SKM-1 (cell line): ENCODE data around the gene PLA2G5.

Experiments
- DNase-seq: peaks from one replicate; lab custom pipeline; 2025; ENCODE audit not compliant: unreplicated experiment; lab: John Stamatoyannopoulos, UW

The PLA2G5 gene

GRCh38 chr1:20063861-20064292 lies 6.1 kb upstream of the PLA2G5 start:
- no peak for DNase-seq

GRCh38 chr1:20068722-20069121 lies 1.3 kb upstream of the PLA2G5 start:
- no peak for DNase-seq

- DNase-seq = no peak
Measured at GRCh38 chr1:20070357-20070756, 363 bp downstream of the PLA2G5 start.

- no peak for DNase-seq
Measured at GRCh38 chr1:20071416-20071815, 1.4 kb downstream of the PLA2G5 start.

- no peak for DNase-seq
Measured at GRCh38 chr1:20072771-20073170, 2.8 kb downstream of the PLA2G5 start.

- DNase-seq = no peak
Measured at GRCh38 chr1:20073256-20073655, 3.3 kb downstream of the PLA2G5 start.

- no peak for DNase-seq
Measured at GRCh38 chr1:20074055-20074724, 4.2 kb downstream of the PLA2G5 start.

GRCh38 chr1:20074725-20075171 lies 4.8 kb downstream of the PLA2G5 start:
- DNase-seq = no peak

- no peak for DNase-seq
Measured at GRCh38 chr1:20075345-20075744, 5.4 kb downstream of the PLA2G5 start.

GRCh38 chr1:20076223-20076622 lies 6.2 kb downstream of the PLA2G5 start:
- DNase-seq = no peak

- no peak for DNase-seq
Measured at GRCh38 chr1:20076710-20077461, 6.9 kb downstream of the PLA2G5 start.

- DNase-seq = no peak
Measured at GRCh38 chr1:20078171-20078651, 8.2 kb downstream of the PLA2G5 start.

GRCh38 chr1:20078711-20079110 lies 8.7 kb downstream of the PLA2G5 start:
- DNase-seq = no peak

GRCh38 chr1:20079661-20080305 lies 9.8 kb downstream of the PLA2G5 start:
- no peak for DNase-seq

- DNase-seq = no peak
Measured at GRCh38 chr1:20080441-20081352, 10.7 kb downstream of the PLA2G5 start.

- DNase-seq = no peak
Measured at GRCh38 chr1:20081353-20081810, 11.4 kb downstream of the PLA2G5 start.

GRCh38 chr1:20082772-20083171 lies 12.8 kb downstream of the PLA2G5 start:
- no peak for DNase-seq

GRCh38 chr1:20083178-20083944 lies 13.4 kb downstream of the PLA2G5 start:
- DNase-seq = no peak

GRCh38 chr1:20086800-20087199 lies 16.8 kb downstream of the PLA2G5 start:
- DNase-seq = no peak

- DNase-seq = no peak
Measured at GRCh38 chr1:20087668-20088067, 17.7 kb downstream of the PLA2G5 start.
